Activated CD4-positive, alpha-beta T cell treated with anti-CD3 and anti-CD28 coated beads, Interleukin-2, Interleukin-6, amounts not matched to agents 100 ng/mL and 50 ng/mL, durations not matched to agents 16 hours and 8 hours (primary cell): ENCODE results near the gene ZC3H8.

Experiments
- DNase-seq: peaks from one replicate; pipeline ENCODE4 v3.0.0-alpha.2; 2020

ZC3H8 gene

GRCh38 chr2:112162341-112162740 lies 92.5 kb downstream of the ZC3H8 start:
- DNase-seq = no peak
